PC-3 (cell line): ENCODE results near the gene GRB10. TPM values are rescaled to one million over a fixed set of nuclear protein-coding genes. Genes with fewer than 3 reads are reported as not detected.

Source experiments
- ATAC-seq: fragments of 200-7000 bp; cut with Tn5 transposase; 2 replicates; pipeline ENCODE4 v1.9.1; 2020; ENCODE audit warnings: mild to moderate bottlenecking, moderate library complexity
- BruUV-seq: library from RNA; stranded (reverse); fragments of 400-500 nt; replicated peaks from 2 replicates; lab custom pipeline; 2021; lab: Mats Ljungman, UMichigan
- CTCF ChIA-PET: fragments of 300-600 bp; sonication (Branson Sonifier 250); formaldehyde crosslinking; loops from one replicate; lab custom pipeline; 2022; ENCODE audit warnings: antibody characterized with exemption; lab: Charles Lee
- POLR2A ChIA-PET: fragments of 300-600 bp; sonication (Branson Sonifier 250); formaldehyde crosslinking; loops from one replicate; lab custom pipeline; 2022; ENCODE audit warnings: antibody characterized with exemption; ENCODE audit not compliant: unreplicated experiment; lab: Charles Lee
- DNase-seq: peaks from one replicate; pipeline ENCODE4 v3.0.0-alpha.2; 2015
- H2AFZ ChIP-seq: fragments of 300-600 bp; sonication (generic); 2 replicates; pipeline ENCODE4 v1.6.0; 2016; ENCODE audit warnings: antibody characterized with exemption, low read length
- H3F3A ChIP-seq: fragments of 300-600 bp; sonication (generic); one replicate; pipeline ENCODE4 v1.6.0; 2017; ENCODE audit warnings: antibody characterized with exemption, low read length, control low read depth, mild to moderate bottlenecking; ENCODE audit not compliant: unreplicated experiment
- H3K27ac ChIP-seq: fragments of 300-600 bp; sonication (generic); 2 replicates; pipeline ENCODE4 v1.5.1; 2016; ENCODE audit warnings: mild to moderate bottlenecking, low read length
- H3K27me3 ChIP-seq: fragments of 300-600 bp; sonication (generic); 2 replicates; pipeline ENCODE4 v1.6.1; 2016; ENCODE audit warnings: low read length, mixed read lengths
- H3K36me3 ChIP-seq: fragments of 300-600 bp; sonication (generic); 2 replicates; pipeline ENCODE4 v1.6.1; 2016; ENCODE audit warnings: low read depth, mixed run types, low read length, mixed read lengths
- H3K4me1 ChIP-seq: fragments of 300-600 bp; sonication (generic); 2 replicates; pipeline ENCODE4 v1.5.1; 2016; ENCODE audit warnings: low read length; ENCODE audit not compliant: insufficient read depth
- H3K4me2 ChIP-seq: fragments of 300-600 bp; sonication (generic); 2 replicates; pipeline ENCODE4 v1.6.0; 2016; ENCODE audit warnings: low read length
- H3K4me3 ChIP-seq: fragments of 300-600 bp; sonication (generic); 2 replicates; pipeline ENCODE4 v1.5.1; 2016; ENCODE audit warnings: mild to moderate bottlenecking, low read length, mixed read lengths
- H3K79me2 ChIP-seq: fragments of 300-600 bp; sonication (generic); 2 replicates; pipeline ENCODE4 v1.6.1; 2017; ENCODE audit warnings: low read length, mixed read lengths
- H3K9ac ChIP-seq: fragments of 300-600 bp; sonication (generic); 2 replicates; pipeline ENCODE4 v1.6.0; 2016; ENCODE audit warnings: mild to moderate bottlenecking, low read length
- H3K9me2 ChIP-seq: fragments of 300-600 bp; sonication (generic); replicated peaks from 2 replicates; pipeline ENCODE4 v1.6.1; 2016; ENCODE audit warnings: mixed run types, low read length, mixed read lengths
- H3K9me3 ChIP-seq: fragments of 300-600 bp; sonication (generic); 2 replicates; pipeline ENCODE4 v1.6.1; 2016; ENCODE audit warnings: low read length, mixed read lengths
- H4K20me1 ChIP-seq: fragments of 300-600 bp; sonication (generic); 2 replicates; pipeline ENCODE4 v1.6.1; 2016; ENCODE audit warnings: low read length, mixed read lengths
- CTCF ChIP-seq: fragments of 300-600 bp; sonication (generic); conservative IDR thresholded peaks from 2 replicates; pipeline ENCODE4 v1.5.1; 2017; ENCODE audit warnings: antibody characterized with exemption, low read depth, mild to moderate bottlenecking, low read length
- EZH2 ChIP-seq: fragments of 300-600 bp; sonication (generic); IDR thresholded peaks from one replicate; pipeline ENCODE4 v1.6.1; 2017; ENCODE audit warnings: antibody characterized with exemption, mild to moderate bottlenecking, low read length; ENCODE audit not compliant: unreplicated experiment
- EZH2phosphoT487 ChIP-seq: fragments of 300-600 bp; sonication (generic); IDR thresholded peaks from 2 replicates; pipeline ENCODE4 v1.6.1; 2018; ENCODE audit warnings: mild to moderate bottlenecking, antibody characterized with exemption, low read length, borderline replicate concordance
- intact Hi-C: fragments of 100-400 bp; cut with micrococcal nuclease; formaldehyde crosslinking; loops from 2 replicates; pipeline ENCODE4 v1.9.0; 2023
- total RNA-seq: library from RNA; depleted of rRNA; stranded (reverse); fragments of >200 nt; gene quantifications from 2 replicates; pipeline ENCODE4 v1.2.3, GENCODE V29; 2014

The GRB10 gene
- total RNA-seq, 1 experiment from 2014 or later, result 61.3 TPM

GRCh38 chr7:50592940-50593339, 189.8 kb downstream of the GRB10 start:
- H3K4me1 ChIP-seq, result no peaks in the 10 kb centered on the region
- no peak overlapping the region for H3K27ac ChIP-seq
- TF ChIP-seq EZH2, result no peak
- TF ChIP-seq EZH2phosphoT487, result no peak
- no peak for TF ChIP-seq CTCF
- H3K9me3 ChIP-seq, result no peaks in the 10 kb centered on the region
- ChIA-PET CTCF (no interaction called here), POLR2A (no interaction called here)
- intact Hi-C loops, result no loop called here
- DNase-seq (no peak), ATAC-seq (no peak)
- no peaks in the 10 kb centered on the region for H3K36me3 ChIP-seq
- no peak overlapping the region for H3K9ac ChIP-seq
- no peaks in the 10 kb centered on the region for H3K27me3 ChIP-seq
- H2AFZ ChIP-seq, result no peak overlapping the region
- H3K4me2 ChIP-seq, result no peak overlapping the region
- no peak overlapping the region for H3K4me3 ChIP-seq
- no TSS peak for BruUV-seq
- H3F3A ChIP-seq, result no peaks in the 10 kb centered on the region
- no peaks in the 10 kb centered on the region for H3K79me2 ChIP-seq
- no peaks in the 10 kb centered on the region for H3K9me2 ChIP-seq
- no peaks in the 10 kb centered on the region for H4K20me1 ChIP-seq

DNA sequence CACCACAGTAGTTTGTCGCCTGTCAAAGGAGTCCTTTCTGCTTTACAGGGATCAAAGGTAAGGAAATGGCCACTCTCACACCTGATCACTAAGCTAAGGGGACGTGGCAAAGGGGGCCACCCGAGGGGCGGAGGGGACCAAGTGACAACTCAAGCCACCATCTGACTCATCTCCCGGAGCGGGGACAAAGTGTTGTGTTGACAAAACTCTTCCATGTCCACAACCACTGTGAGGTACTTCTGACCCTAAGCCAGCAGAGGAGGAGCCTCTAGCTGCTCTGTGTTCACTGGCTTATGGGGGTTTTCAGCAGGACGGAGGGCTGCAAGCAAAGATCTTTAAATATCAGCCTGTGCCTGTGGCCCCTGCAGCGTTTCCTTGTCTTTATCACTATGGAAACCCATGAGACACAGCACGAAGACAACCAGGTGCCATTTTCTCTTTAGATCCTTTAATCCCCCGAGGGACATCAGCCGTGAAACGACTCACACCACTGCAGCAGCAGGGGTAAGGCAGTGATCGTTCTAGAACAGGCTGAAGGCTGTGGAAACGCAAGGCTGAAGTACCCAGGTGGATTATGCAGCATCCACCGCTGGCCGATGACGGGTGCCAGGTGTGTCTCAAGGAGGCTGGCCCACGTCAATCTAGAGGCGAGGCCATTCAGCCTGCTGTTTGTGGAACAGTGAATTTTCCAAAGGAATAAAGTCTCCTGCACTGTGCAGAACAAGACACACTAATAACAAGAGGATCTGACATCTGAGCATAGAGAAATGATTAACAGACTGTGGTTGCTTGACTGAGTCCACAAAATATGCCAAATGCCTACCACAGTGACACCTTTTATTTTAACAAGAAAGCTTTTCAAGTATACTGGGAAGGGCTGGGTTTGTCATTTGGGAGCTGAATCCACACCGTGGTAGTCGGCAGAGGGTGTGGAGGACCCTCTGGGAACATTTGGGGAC, 190.9 kb downstream of the GRB10 start:
- Histone ChIP-seq H3K27ac (no peak overlapping the region), H3F3A (no peaks in the 10 kb centered on the region), H4K20me1 (no peaks in the 10 kb centered on the region), H3K4me3 (no peak overlapping the region), H3K36me3 (no peaks in the 10 kb centered on the region), H3K9ac (no peak overlapping the region), H3K4me2 (no peak overlapping the region), H3K79me2 (no peaks in the 10 kb centered on the region), H3K27me3 (no peaks in the 10 kb centered on the region), H3K9me2 (no peaks in the 10 kb centered on the region), H2AFZ (no peak overlapping the region), H3K9me3 (no peaks in the 10 kb centered on the region), H3K4me1 (no peaks in the 10 kb centered on the region)
- intact Hi-C loops, result no loop called here
- POLR2A ChIA-PET, result no interaction called here
- CTCF ChIA-PET, result no interaction called here
- TF ChIP-seq CTCF (no peak), EZH2phosphoT487 (no peak), EZH2 (no peak)
- no peak for ATAC-seq
- DNase-seq, result no peak
- BruUV-seq, result no TSS peak

- no peak for DNase-seq
- CTCF ChIA-PET, result no interaction called here
- Histone ChIP-seq H3K4me2 (no peak overlapping the region), H3F3A (no peaks in the 10 kb centered on the region), H2AFZ (no peak overlapping the region), H3K9me3 (no peaks in the 10 kb centered on the region), H3K4me1 (no peaks in the 10 kb centered on the region), H3K4me3 (no peak overlapping the region), H3K9ac (no peak overlapping the region), H3K27ac (no peak overlapping the region), H4K20me1 (no peaks in the 10 kb centered on the region), H3K79me2 (no peaks in the 10 kb centered on the region), H3K27me3 (no peaks in the 10 kb centered on the region), H3K9me2 (no peaks in the 10 kb centered on the region), H3K36me3 (no peaks in the 10 kb centered on the region)
- ATAC-seq, result no peak
- no TSS peak for BruUV-seq
- intact Hi-C loops, result no loop called here
- TF ChIP-seq CTCF, result no peak
- no peak for TF ChIP-seq EZH2phosphoT487
- no peak for TF ChIP-seq EZH2
- POLR2A ChIA-PET, result no interaction called here
Observed at GRCh38 chr7:50591098-50591479, 191.6 kb downstream of the GRB10 start.
